RPMI7951 (cell line): ENCODE measurements around the gene EPOP. TPM values are rescaled to one million over a fixed set of nuclear protein-coding genes. Genes with fewer than 3 reads are reported as not detected.

ENCODE experiments used
- DNase-seq: peaks from one replicate; pipeline ENCODE4 v3.0.0-alpha.2; 2012; ENCODE audit warnings: low read depth
- total RNA-seq: library from RNA; depleted of rRNA; stranded (reverse); fragments of >200 nt; shearing (Covaris generic); gene quantifications from 2 replicates; pipeline ENCODE4 v1.2.3, GENCODE V29; 2014

The EPOP gene
- total RNA-seq, 1 experiment from 2014 or later: 1.8 TPM

DNA sequence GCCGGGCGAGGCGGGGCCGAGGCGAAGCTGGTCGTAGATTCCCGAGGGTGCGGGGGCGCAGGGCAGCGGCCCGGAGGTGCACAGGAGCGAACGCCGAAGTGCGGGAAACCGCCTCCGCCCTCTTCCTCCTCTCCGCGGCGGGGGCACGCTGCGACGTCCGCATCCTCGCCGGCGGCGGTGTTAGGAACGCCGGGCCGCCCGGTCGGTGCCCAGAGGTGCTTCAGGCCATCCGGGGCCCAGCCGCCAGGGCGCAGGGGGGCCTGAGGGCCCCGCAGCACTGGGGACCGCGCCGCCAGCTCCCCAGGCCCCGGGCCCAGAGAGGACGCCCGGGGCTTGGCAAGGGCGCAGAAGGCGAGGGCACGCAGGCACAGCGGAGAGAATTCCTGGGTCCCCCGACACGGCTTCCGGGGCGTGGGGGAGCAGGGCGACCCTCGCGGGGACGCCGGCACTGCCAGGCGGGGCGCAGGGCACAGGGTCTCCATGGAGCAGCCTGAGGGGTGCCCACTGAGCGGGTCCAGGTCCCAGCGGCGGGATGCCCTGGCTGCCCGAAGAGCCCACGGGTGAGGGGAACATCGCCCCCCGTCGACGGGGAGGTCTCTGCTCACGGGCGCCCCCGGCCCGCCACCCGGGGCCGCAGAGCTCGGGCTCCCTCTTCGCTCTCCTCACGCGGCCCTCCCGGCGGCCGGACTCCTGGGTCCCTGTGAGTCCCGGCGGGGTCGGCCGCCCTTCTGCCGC is 576 bp downstream of the EPOP start:
- DNase-seq: no peak

DNA sequence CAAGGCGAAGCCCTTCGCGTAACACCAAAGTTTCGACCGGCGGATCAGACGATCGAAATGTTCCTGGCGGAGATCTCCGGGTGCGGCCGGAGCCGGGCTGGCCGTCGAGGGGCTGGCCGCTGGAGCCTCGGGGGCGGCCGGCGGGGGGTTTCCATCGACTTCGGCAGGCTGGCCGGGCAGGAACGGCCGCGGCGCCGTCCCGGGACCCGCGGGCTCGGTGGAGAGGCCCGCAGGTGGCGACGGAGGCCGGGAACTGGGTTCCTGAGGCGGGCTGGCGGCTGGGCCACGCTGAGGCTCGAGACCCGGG is 1.1 kb downstream of the EPOP start:
- DNase-seq: no peak

DNA sequence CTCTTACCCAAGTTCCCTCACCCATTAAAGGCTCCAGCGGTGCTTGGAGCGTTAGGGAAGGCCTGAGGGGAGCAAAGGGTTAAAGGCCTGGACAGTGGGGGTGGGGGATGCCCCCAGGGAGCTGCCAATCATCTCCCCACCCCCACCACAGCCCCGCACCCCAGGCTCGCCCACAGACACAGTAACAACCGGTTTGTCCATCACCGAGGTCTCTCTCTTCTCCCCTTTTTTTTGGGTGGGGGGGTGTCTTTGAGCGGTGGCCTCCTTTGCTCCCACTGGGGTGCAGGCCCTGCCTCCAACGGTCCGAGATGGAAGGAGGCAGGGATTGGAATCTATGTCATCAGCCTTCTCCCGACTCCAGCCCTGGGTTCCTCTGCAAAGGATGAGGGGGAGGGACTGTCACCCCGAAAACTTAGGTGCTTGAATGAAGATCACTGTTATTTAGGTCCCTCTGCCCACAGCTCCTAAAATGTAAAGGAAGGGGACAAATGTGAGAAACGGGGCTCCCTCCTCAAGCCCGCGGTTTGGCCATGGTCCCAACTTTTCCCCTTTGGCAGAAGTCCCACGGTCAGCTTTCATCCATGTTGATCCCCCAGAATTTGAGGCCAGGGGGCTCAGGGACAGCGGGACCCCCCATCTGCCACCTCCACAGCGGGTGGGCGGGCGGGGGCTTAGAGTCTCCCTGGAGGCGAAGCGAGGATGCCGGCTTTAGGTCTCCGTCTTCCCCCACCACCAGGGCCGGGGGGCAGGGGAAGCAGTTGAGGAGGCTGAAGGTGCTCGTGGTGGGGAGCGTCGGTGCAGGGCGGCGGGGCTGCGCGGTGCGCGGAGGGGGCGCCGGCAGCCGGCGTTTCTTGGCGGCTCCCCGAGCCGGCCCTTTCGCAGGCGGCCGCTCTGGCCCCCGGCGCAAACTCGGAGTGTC is 1.7 kb downstream of the EPOP start:
- DNase-seq: no peak

DNA sequence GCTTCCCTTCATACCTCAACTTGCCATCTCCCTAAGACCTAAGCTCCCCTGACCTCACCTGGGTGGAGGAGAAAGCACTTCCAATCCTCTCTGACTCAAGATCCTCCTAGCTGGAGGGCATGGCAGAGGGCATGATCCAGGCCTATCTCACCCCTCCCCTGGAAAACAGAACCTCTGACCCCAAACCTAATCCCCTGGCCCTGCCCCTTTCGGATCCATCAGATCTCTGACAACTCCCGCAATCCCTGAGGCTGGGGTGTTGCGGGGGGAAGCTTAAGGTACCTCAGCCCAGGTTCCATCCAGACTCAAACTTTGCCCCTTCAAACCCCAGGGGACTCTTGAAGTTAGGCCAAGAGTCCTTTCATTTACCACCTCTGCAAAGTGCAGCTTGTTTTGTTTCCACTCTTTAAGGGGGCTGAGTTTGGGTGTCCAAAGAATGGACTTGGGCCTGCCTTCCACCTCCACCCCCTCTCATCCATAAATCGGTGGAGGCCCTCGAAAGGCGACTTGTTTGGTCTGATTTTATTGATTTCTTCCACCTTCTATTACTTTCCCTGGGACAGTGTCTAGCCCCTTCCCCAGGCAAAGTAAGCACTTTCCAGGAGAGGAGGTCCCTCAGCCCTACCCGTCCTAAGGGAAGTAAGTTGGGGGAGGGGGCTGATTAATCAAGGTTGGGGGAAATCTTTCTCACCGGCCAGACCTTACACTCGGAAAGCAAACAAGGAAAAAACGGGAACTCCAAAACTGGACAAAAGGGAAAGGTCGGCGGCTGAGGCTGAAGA is 2.6 kb downstream of the EPOP start:
- DNase-seq: no peak

DNA sequence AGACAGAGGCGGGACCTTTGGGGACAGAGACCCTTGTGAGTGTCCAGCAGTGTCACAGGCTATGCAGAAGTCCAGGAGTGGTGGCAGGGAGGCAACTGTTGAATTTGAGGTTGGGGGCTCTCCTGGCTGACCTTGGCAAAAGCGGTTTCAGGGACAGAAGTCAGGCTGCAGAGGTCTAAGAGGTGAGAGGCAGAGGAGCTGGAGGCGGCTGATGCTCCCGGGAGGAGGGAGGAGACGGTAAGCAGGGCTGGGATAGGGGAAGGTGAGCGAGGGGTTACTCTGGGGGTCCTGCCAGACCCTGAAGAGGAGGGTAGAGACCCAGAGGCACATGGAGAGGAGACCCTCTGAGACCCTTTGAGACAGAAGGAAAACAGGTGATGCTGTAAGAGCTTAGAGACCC is 5.2 kb downstream of the EPOP start:
- DNase-seq: no peak

DNA sequence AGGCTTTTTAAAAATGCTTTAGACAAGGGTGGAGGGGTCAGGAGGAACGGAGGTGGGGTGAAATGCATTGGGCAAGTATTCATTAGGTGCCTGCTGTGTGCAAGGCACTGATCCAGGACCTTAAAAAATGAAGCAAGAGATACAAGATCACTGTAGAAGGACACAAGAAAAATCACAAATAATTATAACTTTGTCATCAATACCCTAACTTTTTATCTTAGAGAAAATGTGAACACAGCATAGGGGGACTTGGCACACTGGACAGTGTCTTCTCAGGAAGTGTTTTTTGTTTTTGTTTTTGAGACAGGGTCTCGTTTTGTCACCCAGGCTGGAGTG is 7.0 kb downstream of the EPOP start:
- no peak for DNase-seq

DNA sequence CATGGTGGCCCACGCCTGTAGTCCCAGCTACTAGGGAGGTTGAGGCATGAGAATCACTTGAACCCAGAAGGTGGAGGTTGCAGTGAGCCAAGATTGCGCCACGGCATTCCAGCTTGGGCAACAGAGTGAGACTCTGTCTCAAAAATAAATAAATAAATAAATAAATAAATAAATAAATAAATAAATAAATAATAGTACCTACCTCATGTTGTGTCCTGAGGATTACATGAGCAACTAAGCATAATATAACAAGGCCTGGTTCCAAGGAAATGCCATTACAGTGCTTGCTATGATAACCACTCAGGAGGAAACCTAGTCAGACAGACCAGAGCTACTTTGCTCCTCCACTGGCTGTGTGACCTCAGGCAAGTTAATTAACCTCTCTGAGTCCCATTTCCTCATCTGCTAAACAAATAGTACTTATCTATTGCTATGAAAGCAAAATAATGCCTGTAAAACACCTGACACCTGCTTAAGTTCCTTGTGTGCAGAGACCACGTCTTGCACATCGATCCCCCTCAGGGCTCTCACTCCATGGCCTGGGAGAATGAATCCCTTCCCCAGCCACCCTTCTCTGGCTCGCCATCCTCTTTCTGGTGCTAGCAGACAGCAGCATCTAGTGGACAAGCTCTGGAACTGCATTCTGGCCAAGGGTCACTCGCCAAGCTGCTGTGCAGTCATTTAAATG is 7.5 kb downstream of the EPOP start:
- peak; percentile 54 for DNase-seq

DNA sequence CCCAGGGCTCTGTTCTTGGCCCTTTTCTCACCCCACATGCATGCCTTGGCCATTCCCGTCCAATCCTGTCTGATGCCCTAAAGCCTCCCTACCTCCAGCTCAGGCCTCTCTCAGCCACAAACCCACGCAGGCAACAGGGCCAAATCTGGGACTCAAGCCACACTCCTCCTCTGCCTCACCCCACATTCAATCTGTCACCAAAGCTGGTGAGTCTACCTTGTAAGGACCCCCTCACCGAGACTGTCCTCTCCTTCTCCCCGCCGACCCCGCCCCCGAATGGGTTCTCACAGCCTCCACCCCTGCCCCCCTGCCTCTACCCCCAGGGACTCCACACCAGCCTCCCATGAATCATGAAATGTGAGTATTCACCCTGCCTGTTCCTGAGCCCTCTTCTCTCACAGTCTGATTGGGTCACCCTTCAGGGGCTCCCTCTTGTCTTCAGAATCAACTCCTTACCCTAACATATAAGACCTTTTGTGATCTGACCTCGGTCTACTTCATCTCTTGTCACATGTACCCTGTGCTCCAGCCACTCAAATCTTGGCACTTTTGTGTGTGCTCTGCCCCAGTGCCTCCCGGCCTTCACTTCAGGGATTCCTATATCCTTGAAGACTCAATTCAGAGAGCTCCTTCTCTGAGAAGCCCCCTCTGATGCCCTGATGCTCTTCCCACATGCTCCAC is 10.7 kb downstream of the EPOP start:
- peak; percentile 18 for DNase-seq

DNA sequence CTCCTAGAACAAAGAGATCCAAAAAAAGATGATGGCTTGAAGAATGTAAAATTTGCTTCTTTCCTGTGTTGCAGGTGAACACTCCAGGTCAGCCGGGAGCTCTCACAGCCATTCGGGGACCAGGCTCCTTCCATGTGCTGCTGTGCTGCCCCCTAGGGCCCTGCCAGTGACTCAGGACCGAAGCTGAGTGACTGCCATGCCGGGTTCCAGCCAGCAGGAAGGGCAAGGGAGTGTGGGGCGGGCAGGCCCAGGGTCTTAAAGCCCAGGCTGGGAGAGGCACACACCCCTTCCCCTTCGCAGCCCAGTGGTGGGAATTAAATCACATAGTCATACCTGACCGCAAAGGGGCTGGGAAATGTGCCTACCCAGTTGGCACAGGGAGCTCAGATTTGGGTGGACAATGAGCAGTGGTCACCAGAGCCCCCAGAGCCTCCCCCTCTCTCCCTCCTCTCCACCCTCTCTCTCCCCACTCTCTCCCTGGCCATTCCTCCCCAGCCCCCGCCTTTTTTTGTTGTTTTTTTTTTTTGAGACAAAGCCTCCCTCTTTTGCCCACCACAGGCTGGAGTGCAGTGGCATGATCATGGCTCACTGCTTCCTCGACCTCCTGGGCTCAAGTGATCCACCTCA is 11.5 kb downstream of the EPOP start:
- DNase-seq: peak; percentile 15

DNA sequence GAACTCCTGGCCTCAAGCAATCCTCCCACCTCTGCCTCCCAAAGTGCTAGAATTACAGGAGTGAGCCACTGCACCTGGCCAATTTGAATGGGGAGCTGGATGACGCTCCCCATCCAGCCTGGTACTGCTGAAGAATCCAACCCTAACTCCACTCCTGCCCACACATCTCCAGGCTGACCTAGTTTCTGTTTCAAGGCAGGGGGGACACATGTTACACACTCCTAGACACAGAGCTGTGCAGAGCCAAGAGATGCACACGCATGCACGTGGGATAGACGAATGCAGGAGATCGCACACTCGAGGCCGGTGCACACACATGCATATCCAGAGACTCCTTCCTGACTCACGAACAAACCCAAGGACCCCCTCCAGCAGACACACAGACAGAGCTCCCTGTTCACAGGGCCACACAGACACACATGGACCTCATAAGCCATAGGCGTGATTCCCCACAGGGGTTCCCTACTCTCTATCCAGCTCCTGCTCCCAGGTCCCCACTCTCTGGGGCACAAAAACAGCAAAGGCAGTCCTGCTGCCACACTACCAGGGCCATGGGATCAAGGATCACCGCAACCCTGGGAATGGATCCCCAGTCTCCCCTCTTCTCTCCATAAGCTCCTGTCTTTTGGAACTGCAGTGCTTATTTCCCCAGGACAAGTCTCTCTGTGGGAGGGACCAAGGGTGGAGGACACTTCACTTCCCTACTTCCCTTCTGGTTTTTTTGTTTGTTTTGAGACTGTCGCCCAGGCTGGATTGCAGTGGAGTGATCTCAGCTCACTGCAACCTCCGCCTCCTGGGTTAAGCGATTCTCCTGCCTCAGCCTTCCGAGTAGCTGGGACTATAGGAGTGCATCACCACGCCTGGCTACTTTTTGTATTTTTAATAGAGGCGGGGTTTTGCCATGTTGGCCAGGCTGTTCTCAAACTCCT is 14.4 kb downstream of the EPOP start:
- DNase-seq: no peak

DNA sequence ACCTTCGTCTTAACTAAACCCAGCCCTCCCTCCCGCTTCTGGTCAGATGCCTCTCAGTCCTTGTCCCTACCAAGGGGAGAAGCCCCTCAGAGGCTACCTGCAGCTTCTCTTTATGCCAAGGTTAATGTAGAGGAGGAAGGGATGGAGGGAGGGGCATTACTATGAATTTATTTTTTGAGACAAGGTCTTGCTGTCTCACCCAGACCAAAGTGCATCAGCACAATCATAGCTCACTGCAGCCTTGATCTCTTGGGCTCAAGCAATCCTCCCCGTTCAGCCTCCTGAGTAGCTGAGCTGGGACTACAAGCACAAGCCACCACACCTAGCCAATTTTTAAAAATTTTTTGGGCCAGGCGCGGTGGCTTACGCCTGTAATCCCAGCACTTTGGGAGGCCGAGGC is 15.3 kb downstream of the EPOP start:
- DNase-seq: no peak

DNA sequence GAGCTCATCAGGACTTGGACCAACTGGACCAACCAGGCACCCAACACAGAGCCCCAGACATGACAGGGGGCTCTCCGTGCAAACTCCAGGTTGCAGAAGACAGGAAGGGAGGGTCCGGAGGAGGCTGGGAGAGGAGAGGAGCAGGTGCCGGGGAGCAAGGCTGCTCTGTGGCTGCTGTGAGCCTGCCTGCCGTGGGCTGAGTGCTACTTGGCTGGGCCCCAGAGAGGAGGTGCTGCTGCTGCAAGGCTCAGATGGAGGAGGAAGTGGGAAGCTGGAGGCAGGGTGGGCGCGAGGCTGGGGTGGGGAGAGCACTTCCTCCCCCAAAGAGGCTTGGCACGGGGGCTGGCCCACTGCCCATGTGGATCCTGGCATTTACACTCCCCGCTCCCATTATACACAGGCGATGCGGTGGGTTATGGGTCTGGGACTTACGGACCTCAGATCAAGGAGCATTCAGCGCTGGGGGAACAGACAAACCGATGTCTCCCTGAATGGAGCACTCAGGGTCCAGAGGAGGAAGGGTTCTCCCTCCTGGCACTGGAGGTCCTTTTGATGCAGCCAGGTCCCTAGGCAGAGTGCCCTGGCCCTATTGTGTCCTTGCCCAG is 15.9 kb downstream of the EPOP start:
- DNase-seq: no peak

DNA sequence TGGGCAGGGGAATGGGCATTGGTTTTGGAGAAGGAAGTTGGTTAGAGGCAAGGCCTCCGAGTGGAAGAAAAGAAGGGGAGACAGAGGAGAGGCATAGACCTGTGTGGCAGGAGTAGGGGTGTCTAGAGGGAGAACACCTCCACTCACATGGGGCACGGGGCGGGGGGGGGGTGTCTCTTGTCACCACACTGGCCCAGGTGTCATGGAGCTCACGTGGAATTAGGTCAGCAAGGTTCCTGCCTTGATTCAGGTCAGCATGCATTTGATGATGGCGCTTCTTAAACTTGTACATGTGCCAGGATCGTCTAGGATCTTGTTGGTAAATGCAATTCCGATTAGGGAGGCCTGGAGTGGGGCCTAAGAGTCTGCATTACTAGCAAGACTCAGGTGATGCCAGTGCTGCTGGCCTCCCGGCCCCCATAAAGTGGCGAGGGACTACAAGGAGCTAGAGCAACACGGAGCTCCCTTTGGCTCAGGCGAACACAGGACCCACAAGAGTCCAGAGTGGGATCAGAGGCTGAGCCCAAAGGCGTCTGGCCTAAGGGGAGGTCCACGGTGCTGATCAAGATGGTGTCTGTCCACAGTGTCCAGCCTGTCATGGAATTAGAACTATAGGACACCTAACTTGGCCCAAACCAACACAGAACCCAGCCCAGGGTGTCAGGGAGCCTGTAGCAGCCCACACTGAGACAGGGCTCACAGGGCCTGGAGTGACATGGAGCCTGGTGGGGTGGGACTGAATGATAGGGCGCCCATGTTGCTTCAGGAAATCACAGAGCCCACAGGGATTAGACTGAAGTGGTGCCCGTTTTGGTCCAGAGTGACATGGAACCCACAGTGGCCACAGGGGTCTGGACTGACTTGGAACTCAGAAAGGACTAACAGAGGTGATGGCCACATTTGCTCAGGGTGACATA is 16.7 kb downstream of the EPOP start:
- DNase-seq: no peak

DNA sequence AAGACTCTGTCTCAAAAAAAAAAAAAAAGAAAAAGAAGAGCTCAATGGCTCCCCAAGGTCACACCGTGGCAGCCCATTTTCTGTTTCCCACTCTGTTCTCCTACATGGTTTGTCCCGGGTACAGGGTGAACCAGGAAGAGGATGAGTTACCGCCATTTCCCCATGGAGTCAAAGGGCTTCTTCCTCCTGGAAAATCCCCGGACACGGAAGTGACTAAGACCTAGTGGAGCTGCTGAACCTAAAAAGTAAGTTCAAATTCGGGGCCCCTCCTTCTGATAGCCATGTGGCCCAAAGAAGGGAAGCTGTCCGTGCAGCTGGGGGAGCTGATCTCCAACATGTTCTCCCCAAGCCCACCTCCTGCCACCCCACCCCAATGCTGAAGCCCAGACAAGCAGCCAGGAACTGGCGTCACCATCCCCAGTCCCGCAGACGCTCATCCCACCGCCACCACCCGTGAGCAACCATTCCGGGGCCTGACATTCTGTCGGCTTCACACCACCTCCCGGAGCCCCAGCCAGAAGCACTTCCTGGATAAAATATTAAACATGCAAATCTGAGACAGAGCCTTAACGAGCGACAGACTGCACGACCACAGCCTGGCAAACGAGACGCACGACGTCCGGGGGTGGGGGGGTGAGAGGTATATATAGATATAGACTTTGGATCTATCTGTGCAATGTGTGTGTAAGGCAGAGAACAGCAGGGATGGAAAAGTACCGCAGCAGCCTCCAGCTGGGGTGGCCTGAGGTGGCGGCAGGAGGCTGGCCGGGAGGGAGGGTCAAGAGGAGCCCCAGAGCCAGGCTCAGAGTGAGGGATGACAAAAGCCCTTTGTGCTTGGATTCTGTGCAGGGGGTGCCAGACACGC is 17.6 kb downstream of the EPOP start:
- DNase-seq: peak; percentile 49

DNA sequence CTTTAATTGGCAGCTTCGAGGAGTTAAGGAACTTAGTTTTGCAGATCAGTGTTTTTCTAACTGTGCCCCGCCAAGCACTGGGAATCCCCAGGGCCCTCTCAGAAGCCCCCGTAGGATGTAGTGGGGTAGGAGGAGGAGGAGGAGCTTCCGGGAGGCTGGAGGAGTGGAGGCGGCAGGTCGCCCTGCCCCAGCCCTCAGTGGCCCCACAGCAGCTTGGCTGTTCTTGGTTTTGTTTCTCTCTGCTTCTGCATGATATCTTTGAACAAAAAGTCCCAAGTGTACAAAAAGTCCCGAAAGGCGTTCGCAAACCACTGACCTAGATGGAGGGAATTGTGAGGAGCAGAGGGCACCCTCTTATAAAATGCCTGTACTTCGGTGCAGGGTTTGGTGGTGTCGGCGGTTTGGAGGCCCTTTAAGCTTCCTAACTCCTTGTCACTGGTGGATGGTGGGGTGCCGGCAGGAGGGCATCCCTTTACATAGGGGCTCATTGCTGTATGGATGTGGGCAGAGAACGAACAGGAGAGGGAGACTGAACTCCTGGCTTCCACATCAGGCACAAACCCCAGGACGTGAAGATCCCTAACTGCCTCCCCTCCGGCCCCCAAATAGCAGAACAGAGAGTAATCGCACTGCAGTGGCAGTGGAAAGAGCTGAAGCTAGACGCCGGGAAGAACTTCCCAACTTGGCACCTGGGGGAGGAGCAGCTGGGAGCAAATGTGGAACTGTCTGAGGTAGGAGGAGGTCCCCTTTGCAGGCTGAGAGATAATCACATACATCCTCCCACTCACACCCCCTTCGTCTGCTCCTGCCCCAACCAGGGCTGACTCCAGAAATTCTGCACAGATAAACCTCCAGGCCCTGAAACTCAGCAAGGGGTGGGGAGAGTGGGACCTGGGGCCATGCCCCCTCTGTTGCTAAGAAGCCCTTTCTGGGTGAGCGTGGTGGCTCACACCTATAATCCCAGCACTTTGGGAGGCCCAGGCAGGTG is 20.1 kb downstream of the EPOP start:
- no peak for DNase-seq

DNA sequence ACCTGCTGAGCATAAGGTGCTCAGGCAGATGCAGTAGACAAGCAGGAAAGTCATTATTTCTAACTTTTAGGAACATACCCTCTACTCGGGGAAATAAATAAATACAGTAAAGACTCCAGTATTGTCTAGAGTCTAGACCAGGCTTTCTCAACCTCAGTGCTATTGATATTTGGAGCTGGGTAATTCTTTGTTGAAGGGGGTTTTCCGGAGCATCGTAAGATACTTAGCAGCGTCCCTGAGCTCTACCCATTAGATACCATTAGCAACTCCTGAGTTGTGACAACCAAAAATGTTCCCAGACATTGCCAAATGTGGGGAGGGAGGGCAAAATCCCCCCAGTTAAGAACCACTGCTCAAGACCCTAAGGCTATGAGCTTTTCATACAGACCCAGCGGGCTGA is 21.1 kb downstream of the EPOP start:
- no peak for DNase-seq
